ENCODE data around the gene TRMT112. TPM values are rescaled to one million over a fixed set of nuclear protein-coding genes. Genes with fewer than 3 reads are reported as not detected.

TRMT112 gene
- total RNA-seq, 1 experiment from 2014 or later: 328 TPM

DNA sequence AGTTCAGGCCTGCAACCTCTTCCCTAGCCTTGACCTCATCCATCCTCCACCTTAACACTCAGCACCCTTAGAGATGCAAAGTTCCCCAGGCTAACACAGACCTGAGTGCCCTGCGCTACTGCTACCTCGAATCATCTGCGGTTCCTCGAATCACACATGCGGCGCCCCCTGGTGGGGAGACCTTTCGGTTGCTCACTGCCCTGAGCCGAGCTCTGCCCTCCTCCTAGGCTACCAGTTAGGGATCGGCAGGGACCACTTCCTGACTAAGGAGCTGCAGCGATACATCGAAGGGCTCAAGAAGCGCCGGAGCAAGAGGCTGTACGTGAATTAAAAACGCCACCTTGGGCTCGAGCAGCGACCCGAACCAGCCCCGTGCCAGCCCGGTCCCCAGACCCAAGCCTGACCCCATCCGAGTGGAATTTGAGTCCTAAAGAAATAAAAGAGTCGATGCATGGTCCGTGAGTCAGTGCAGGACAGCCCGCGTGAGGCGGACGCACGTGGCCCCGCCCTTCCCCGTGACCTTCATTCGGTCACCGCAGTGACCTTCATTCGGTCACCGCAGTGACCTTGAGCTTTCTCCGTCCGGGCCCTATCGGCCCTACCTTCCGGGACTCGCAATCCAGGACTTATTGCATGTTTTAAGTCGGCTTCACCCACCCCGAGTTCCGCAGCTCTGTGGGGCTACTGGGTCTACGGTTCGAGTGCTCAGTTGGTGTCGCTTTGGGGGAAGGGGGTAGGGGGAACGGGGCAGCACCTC lies 12.9 kb downstream of the TRMT112 start:
- ChIA-PET POLR2A (interaction anchor here (0.9 to 5.5 kb wide), 10 partner anchors 13 to 1463 kb away, joined by 3 to 30 read pairs (median 5); partner anchors contain the start of genes PPP1R14B, PRDX5, STIP1 and TRMT112), CTCF (interaction anchor here (0.7 to 5.8 kb wide), 26 partner anchors 8 to 384 kb away, joined by 3 to 80 read pairs (median 4); partner anchors contain the start of genes BAD, FERMT3, FKBP2 and GPR137), RAD21 (ENCODE audit: low non-redundant PET in 1 of 2, low total read pairs in 2 of 2, uncharacterized antibody in 2 of 2, unreplicated experiment in 2 of 2) (interaction anchor here (0.6 to 2.5 kb wide), 9 partner anchors 13 to 100 kb away, joined by 3 to 7 read pairs (median 4); partner anchors contain the start of gene PRDX5 (in 2 of the 2))
- Histone ChIP-seq H3K9me3 (ENCODE audit: control insufficient read depth in 1 of 2, insufficient read depth in 1 of 2, low read depth in 1 of 2, low read length in 2 of 2) (no peaks in the 10 kb centered on the region), H3K4me3 (replicated peaks in 1 of 2; ENCODE audit: low read depth in 1 of 2, low read length in 2 of 2) (peak overlapping the region; percentile 59 to 70), H3K27ac (ENCODE audit: low read depth, low read length) (peak overlapping the region; percentile 99), H3K4me2 (ENCODE audit: low read length) (peak overlapping the region; percentile 84), H3K9ac (ENCODE audit: low read length) (peak overlapping the region; percentile 88), H3K79me2 (ENCODE audit: insufficient read depth, low read length) (peaks cover 26% of the 10 kb centered on the region), H3K9me2 (ENCODE audit: insufficient read depth) (no peaks in the 10 kb centered on the region), H2AFZ (ENCODE audit: low read depth, low read length, poor library complexity, severe bottlenecking) (no peak overlapping the region), H3K27me3 (ENCODE audit: insufficient read depth, low read length) (no peaks in the 10 kb centered on the region), H3K36me3 (ENCODE audit: control insufficient read depth in 1 of 2, insufficient read depth in 2 of 2, low read length in 2 of 2) (peaks cover 0 to 8% of the 10 kb centered on the region in 2 experiments; a peak in 1 of 4 replicates), H3K4me1 (ENCODE audit: control insufficient read depth in 1 of 2, insufficient read depth in 2 of 2, low read length in 2 of 2) (peaks cover 12 to 55% of the 10 kb centered on the region in 2 experiments; a peak in 3 of 4 replicates), H4K20me1 (ENCODE audit: insufficient read depth) (no peaks in the 10 kb centered on the region)
- BruUV-seq (replicated peaks): TSS peak; percentile 97
- peak; percentile 48 for ATAC-seq
- TF ChIP-seq RAD21 (IDR thresholded peaks at IDR 0.05; ENCODE audit: low read depth) (no peak), POLR2A (IDR thresholded peaks at IDR 0.05; ENCODE audit: borderline replicate concordance, extremely low read depth, insufficient read depth, insufficient read length) (peak; percentile 70), TCF7L2 (IDR thresholded peaks at IDR 0.05; ENCODE audit: borderline replicate concordance, extremely low read depth, insufficient read depth, insufficient read length) (peak; percentile 11), YY1 (IDR thresholded peaks at IDR 0.05; ENCODE audit: extremely low read depth, insufficient replicate concordance, low read depth, low read length) (peak; percentile 55), POLR2AphosphoS5 (IDR thresholded peaks at IDR 0.05; ENCODE audit: low read depth, low read length) (peak; percentile 61), FOSL1 (IDR thresholded peaks at IDR 0.05; ENCODE audit: low read depth) (no peak)
- TF ChIP-seq, protein P1, sequence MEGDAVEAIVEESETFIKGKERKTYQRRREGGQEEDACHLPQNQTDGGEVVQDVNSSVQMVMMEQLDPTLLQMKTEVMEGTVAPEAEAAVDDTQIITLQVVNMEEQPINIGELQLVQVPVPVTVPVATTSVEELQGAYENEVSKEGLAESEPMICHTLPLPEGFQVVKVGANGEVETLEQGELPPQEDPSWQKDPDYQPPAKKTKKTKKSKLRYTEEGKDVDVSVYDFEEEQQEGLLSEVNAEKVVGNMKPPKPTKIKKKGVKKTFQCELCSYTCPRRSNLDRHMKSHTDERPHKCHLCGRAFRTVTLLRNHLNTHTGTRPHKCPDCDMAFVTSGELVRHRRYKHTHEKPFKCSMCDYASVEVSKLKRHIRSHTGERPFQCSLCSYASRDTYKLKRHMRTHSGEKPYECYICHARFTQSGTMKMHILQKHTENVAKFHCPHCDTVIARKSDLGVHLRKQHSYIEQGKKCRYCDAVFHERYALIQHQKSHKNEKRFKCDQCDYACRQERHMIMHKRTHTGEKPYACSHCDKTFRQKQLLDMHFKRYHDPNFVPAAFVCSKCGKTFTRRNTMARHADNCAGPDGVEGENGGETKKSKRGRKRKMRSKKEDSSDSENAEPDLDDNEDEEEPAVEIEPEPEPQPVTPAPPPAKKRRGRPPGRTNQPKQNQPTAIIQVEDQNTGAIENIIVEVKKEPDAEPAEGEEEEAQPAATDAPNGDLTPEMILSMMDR (IDR thresholded peaks at IDR 0.05 in 2 of 3, conservative IDR thresholded peaks at IDR 0.05 in 1 of 3; ENCODE audit: borderline replicate concordance in 1 of 3, insufficient read depth in 1 of 3, low read depth in 2 of 3, low read length in 2 of 3): peak in 2 of 3 experiments; percentile 89 to 95; a peak in 4 of 6 replicates
- TF ChIP-seq, protein P2, sequence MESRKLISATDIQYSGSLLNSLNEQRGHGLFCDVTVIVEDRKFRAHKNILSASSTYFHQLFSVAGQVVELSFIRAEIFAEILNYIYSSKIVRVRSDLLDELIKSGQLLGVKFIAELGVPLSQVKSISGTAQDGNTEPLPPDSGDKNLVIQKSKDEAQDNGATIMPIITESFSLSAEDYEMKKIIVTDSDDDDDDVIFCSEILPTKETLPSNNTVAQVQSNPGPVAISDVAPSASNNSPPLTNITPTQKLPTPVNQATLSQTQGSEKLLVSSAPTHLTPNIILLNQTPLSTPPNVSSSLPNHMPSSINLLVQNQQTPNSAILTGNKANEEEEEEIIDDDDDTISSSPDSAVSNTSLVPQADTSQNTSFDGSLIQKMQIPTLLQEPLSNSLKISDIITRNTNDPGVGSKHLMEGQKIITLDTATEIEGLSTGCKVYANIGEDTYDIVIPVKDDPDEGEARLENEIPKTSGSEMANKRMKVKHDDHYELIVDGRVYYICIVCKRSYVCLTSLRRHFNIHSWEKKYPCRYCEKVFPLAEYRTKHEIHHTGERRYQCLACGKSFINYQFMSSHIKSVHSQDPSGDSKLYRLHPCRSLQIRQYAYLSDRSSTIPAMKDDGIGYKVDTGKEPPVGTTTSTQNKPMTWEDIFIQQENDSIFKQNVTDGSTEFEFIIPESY (IDR thresholded peaks at IDR 0.05; ENCODE audit: extremely low read depth, insufficient replicate concordance, low read length): no peak
- peak; percentile 80 for DNase-seq (ENCODE audit: low read depth, low spot score)
- intact Hi-C loops (cut with micrococcal nuclease): loop anchor here (1.0 to 5.0 kb wide), 6 partner anchors 38 to 117 kb away; partner anchors contain the start of genes CCDC88B, FKBP2, PLCB3 and STIP1

Data from HCT116 (cell line).